Chondrocyte (in vitro differentiated cells): ENCODE measurements around the gene FAM240A. TPM values are rescaled to one million over a fixed set of nuclear protein-coding genes. Genes with fewer than 3 reads are reported as not detected.

Source experiments
- DNase-seq: peaks from one replicate; pipeline ENCODE4 v3.0.0; 2021; ENCODE audit warnings: mixed read lengths, low spot score
- H3K27ac Mint-ChIP-seq: one replicate; pipeline ENCODE4 v1.8.0; 2021; ENCODE audit warnings: mild to moderate bottlenecking, moderate library complexity, mixed read lengths; ENCODE audit not compliant: unreplicated experiment
- H3K27me3 Mint-ChIP-seq: 2 replicates; pipeline ENCODE4 v1.8.0; 2021; ENCODE audit warnings: low read depth, mixed read lengths
- H3K36me3 Mint-ChIP-seq: 2 replicates; pipeline ENCODE4 v1.8.0; 2021; ENCODE audit warnings: low read depth, mixed read lengths
- H3K4me1 Mint-ChIP-seq: 2 replicates; pipeline ENCODE4 v1.8.0; 2021; ENCODE audit warnings: low read depth, mild to moderate bottlenecking, mixed read lengths
- H3K4me3 Mint-ChIP-seq: one replicate; pipeline ENCODE4 v1.8.0; 2021; ENCODE audit warnings: mild to moderate bottlenecking, moderate library complexity, mixed read lengths; ENCODE audit not compliant: unreplicated experiment
- H3K9me3 Mint-ChIP-seq: 2 replicates; pipeline ENCODE4 v1.8.0; 2021; ENCODE audit warnings: low read depth, mixed read lengths
- CTCF ChIP-seq: fragments of 200-600 bp; sonication (generic); IDR thresholded peaks from 2 replicates; pipeline ENCODE4 v1.5.0; 2021; ENCODE audit warnings: antibody characterized with exemption, mild to moderate bottlenecking, moderate library complexity
- total RNA-seq: library from RNA; stranded (reverse); gene quantifications from 3 replicates; pipeline ENCODE4 v1.2.1, GENCODE V29; 2021

FAM240A gene
- total RNA-seq, 1 donor from 2014 or later = not detected

DNA sequence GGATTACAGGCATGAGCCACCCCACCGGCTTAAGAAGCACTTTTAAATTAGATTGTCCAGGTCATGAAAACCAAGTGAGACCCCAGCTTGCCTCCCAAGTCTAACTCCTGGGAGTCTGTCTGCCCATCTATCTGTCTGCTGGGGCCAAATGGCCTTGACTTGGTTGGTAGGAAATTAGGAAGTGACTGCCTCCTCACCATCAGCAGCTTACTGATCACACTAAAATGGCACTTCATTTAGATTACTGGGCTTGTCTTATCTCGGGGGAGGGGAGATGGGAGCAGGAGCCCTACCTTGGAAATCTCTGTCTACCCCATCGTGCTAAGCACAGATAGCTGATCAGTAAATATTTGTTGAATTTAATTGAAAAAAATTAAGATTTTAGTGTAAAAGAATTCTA lies 40.6 kb upstream of the FAM240A start:
- no peak overlapping the region for H3K27ac Mint-ChIP-seq
- no peak for DNase-seq
- H3K27me3 Mint-ChIP-seq = peaks cover 28% of the 10 kb centered on the region
- peaks cover 12% of the 10 kb centered on the region for H3K9me3 Mint-ChIP-seq
- H3K4me3 Mint-ChIP-seq = no peak overlapping the region
- peaks cover 2% of the 10 kb centered on the region for H3K4me1 Mint-ChIP-seq
- H3K36me3 Mint-ChIP-seq = peaks cover 4% of the 10 kb centered on the region
- TF ChIP-seq CTCF = no peak

GRCh38 chr3:46573701-46574100 lies 38.6 kb upstream of the FAM240A start:
- Mint-ChIP-seq H3K4me1 (peaks cover 2% of the 10 kb centered on the region), H3K36me3 (peaks cover 4% of the 10 kb centered on the region), H3K27me3 (peaks cover 38% of the 10 kb centered on the region), H3K9me3 (peaks cover 12% of the 10 kb centered on the region), H3K4me3 (no peak overlapping the region), H3K27ac (no peak overlapping the region)
- TF ChIP-seq CTCF = no peak
- no peak for DNase-seq

GRCh38 chr3:46574243-46574646 lies 38.1 kb upstream of the FAM240A start:
- Mint-ChIP-seq H3K4me1 (peaks cover 2% of the 10 kb centered on the region), H3K27me3 (peaks cover 43% of the 10 kb centered on the region), H3K9me3 (peaks cover 9% of the 10 kb centered on the region), H3K27ac (no peak overlapping the region), H3K36me3 (peaks cover 5% of the 10 kb centered on the region), H3K4me3 (no peak overlapping the region)
- no peak for TF ChIP-seq CTCF
- DNase-seq = no peak

DNA sequence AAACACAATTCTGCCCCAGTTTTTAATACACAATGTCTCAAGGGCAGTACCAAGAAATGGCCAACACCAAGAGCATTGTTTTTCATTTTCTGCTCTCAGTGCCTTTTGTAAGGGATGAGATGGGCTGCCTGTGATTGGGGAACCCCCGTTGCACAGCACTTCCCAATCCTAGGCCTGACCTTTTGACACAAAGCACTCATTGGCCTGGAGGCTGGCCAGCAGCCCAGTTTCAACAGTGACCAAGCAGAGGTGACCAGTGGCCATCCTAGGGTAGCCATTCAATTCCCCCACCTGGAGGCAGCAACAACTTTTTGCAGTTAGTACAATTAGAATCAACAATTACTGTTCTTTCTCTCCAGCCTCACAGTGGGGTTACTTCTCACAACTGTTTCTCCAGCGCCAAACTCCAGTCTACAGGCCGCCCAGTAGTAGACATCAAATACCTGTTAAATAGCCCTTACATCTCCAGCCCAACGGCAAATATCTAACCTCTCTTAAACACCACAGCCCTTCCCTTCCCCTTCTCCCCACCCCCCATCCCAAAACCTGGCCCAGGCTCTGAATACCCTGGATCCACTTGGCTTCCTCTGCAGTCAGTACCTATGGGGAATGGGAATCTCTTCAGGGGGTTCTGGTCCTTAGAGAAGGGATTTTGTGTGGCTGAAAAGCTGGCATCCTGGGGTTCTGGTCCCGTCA lies 37.3 kb upstream of the FAM240A start:
- Mint-ChIP-seq H3K4me3 (no peak overlapping the region), H3K27ac (no peak overlapping the region), H3K36me3 (peaks cover 1% of the 10 kb centered on the region), H3K4me1 (peaks cover 2% of the 10 kb centered on the region), H3K9me3 (peaks cover 3% of the 10 kb centered on the region), H3K27me3 (peaks cover 50% of the 10 kb centered on the region)
- no peak for DNase-seq
- no peak for TF ChIP-seq CTCF

DNA sequence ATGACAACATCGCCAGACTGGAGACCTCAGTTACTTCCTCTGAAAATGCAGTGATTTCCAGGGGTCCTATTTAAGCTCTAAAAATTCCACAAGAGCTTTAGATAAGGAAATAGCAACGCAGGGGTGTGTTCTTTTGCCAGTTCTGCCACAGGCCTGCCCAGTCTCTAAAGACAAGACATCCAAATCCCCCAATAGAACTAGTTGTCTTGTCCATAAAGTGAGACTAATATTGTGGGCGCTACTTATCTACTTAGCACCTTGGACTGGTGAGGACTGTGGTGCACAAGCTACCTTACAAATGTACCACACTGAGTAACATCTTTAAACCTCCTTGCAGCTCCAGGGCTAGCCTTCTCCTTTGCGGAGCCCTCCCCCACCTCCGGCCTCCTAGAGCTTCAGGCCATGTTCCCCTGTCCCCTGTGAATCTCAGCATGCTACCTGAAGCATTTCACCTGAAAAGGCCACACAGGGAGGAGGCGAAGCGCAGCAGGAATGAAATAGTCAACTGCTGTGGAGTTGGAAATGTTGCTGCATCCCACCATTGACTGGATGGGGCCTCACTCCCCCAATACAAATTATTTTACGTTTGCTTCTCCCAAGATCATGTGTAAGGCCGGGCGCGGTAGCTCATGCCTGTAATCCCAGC lies 36.6 kb upstream of the FAM240A start:
- Mint-ChIP-seq H3K27ac (no peak overlapping the region), H3K36me3 (peaks cover 1% of the 10 kb centered on the region), H3K4me1 (peaks cover 2% of the 10 kb centered on the region), H3K9me3 (no peaks in the 10 kb centered on the region), H3K4me3 (no peak overlapping the region), H3K27me3 (peaks cover 56% of the 10 kb centered on the region)
- no peak for DNase-seq
- no peak for TF ChIP-seq CTCF
